ENCODE data around the gene SLC29A1.

The SLC29A1 gene

DNA sequence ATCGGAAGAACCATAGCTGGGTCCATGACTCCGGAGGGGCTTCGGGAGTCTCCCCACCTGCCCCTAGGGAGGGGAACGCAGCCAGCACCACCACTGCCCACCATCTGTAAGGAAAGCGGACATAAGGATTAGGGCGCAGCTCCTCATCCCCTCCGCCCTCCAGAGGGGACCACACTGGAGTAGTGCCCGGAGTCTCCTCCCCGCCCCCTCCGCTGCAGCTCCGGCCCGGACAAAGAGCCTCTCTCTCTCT lies 33.3 kb downstream of the SLC29A1 start:
- DNase-seq, result no peak

DNA sequence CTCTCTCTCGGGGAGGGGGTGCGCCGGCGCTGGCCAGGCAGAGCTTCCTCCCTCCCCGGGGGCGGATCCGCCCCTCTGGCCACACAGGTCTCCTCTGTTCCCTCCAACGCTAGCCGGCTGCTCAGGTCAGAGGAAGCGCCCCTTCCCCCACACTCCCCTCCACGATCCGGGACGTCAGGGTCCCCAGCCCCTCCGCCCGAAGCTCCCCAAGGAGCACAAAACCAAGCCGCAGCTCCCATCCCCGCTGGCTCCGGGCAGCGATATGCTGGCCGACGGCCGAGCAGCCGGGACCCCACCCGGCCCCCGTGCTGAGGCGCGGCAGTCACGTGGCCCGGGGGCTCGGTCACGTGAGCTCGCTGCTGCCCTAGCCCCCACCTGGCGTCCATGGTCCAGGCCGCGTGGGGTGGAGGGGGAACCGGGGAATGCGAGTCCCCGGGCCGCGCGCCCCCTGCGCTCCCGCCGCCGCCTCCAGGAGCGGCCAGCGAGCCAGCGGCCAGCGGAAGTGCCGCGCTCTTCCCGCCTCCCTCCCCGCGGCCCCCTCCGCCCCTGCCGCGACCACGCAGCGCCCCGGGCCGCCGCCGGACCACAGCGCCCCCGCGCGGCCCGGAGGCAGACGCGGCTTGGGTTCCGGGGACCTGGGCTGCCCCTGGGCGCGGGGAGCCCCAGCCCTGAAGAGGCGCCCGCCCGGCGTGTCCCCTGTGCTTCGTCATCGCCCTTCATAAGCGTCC lies 33.8 kb downstream of the SLC29A1 start, which contains the start of gene SLC35B2:
Gene SLC35B2, minus strand, starts transcription at position 504 of the 728 bp plus-strand sequence. Its CDS starts 118 bp downstream, at position 386.
- DNase-seq, result peak; percentile 85

- no peak for DNase-seq
Observed at GRCh38 chr6:44257753-44258324, 34.4 kb downstream of the SLC29A1 start.

GRCh38 chr6:44258325-44258863 lies 35.0 kb downstream of the SLC29A1 start:
- DNase-seq, result no peak

DNA sequence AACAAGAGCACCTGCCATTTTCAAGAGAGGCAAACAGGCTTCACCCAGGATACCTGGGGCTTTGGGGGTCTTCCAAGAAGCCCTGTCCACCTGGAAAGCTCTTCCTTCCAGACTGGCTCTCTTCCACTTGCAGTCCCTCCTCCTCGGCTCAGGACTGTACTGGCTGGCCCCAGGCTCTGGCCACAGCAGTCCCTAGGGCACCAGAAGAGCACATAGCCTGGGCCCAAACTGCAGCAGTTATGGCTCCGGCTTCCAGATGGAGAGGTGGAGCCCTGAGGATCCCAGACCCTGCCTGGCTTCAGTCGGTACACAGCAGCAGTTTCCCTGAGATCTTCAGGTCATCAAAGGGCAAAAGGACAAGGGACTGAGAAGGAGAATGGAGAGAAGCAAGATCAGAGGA lies 35.5 kb downstream of the SLC29A1 start:
- DNase-seq, result no peak

GRCh38 chr6:44260011-44260410 lies 36.6 kb downstream of the SLC29A1 start:
- DNase-seq, result no peak

DNA sequence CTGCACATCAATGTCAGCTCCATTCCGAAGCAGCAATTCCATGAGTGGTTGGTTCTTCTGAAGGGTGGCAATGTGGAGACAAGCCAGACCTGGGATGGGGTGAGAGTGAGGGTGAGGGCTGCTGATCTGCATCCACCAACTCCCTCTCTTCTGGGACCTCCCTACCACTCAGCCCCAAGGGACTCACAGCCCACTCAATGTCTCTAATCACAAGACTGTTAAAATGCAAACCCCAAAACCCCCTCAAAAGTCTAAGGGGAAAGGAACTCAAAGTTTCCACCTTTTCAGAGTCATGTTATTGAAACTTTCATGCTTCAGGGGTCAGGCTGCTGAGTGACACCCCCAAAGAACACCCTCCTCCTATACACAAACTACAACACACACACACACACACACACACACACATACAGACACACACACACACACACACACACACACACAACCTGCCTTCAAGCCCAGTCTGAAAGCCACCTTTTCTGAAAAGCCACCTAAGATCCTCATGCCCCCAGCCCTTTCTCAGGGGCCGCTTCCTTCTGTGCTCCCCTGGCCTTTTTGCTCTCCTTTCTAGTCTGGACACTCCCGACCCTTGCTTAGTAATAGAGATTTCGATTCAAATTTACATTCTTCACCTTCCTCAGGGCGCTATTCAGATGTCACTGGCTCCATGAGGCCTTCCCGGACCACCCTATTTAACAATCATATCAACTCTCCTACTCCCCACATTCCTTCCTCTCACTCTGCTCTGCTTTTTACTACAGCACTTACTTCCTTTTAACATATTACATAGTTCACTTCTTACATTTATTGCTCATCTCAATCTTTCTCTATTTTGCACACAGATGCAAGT lies 37.3 kb downstream of the SLC29A1 start:
- DNase-seq, result no peak

GRCh38 chr6:44261581-44261980 lies 38.2 kb downstream of the SLC29A1 start:
- no peak for DNase-seq

GRCh38 chr6:44262467-44263353 lies 39.3 kb downstream of the SLC29A1 start:
- DNase-seq, result no peak

- DNase-seq, result no peak
Observed at GRCh38 chr6:44263354-44264100, 40.1 kb downstream of the SLC29A1 start.

DNA sequence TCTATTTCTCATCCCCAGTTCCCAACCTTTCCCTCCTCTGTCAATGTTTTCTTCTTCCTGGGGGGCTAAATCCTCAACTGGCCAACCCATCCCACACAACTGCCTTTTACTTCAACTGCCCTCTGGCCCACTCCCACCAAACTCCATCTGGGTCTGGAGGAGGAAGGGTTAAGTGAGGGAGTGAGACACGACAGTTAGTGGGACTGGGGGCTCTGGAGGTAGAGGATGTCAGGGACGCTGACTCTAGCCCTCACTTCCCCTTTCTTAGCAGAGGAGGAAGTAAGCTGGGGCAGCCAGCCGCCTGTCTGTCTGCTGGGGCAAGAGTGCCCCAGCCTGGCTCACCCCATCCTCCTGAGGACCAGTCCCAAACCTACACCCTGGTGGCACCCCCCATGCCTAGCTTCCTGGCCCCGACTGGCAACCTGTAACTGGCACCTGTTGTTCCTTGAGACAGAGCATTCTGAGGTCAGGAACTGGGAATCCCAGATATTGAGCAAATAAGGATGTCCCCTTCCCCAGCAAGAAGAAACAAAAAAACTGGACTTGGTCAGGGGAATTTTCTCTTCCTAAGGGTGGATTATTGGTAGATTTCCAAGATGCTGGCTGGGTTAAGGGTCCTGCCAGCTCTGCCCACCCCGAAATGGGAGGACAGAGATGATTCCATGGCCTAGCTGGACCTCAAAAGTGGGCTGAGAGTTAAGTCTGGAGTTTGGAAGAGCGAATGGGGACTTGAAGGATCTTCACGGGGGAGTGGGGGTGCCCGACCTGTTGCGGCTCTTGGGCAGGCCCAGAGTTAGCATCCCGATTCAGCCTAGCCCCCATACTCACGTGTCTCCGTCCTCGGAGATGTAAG lies 41.0 kb downstream of the SLC29A1 start:
- peak; percentile 68 for DNase-seq

- DNase-seq, result peak; percentile 99
Observed at GRCh38 chr6:44265007-44265721, 41.8 kb downstream of the SLC29A1 start, which contains the start of gene NFKBIE. Gene NFKBIE (minus strand): TSS chr6:44265551. CDS start chr6:44265346, 205 bp downstream.

- no peak for DNase-seq
Observed at GRCh38 chr6:44265722-44266233, 42.4 kb downstream of the SLC29A1 start.

- no peak for DNase-seq
Observed at GRCh38 chr6:44266347-44266746, 43.0 kb downstream of the SLC29A1 start.

DNA sequence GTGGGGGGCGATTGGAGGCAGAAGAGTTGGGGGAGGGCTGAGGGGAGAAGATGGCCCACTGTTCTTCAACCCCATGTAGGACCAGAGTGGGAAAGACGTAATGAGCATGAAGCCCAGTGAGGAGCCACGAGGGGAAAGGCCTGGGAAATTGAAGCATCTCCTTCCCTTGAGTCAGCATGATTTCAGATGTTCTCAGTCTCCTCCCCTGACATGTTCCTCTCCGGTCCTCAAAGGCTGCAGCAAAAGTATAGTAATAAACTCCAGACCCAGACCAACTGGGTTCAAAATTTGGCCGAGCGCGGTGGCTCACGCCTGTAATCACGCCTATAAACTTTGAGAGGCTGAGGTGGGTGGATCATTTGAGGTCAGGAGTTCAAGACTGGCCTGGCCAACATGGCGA lies 43.9 kb downstream of the SLC29A1 start:
- no peak for DNase-seq

- peak; percentile 78 for DNase-seq
Observed at GRCh38 chr6:44268095-44268628, 44.8 kb downstream of the SLC29A1 start.

- no peak for DNase-seq
Observed at GRCh38 chr6:44269178-44269920, 46.0 kb downstream of the SLC29A1 start.

- no peak for DNase-seq
Observed at GRCh38 chr6:44269921-44270525, 46.6 kb downstream of the SLC29A1 start, which contains the start of gene TMEM151B. Gene TMEM151B (plus strand): TSS chr6:44270450. CDS start chr6:44270743, 293 bp downstream.

Data from activated CD8-positive, alpha-beta memory T cell treated with anti-CD3 and anti-CD28 coated beads, Interleukin-2, amount 50 U/mL, for 48 hours (primary cell).